ENCODE measurements around the gene FARS2. TPM values are rescaled to one million over a fixed set of nuclear protein-coding genes. Genes with fewer than 3 reads are reported as not detected.

FARS2 gene
- total and polyA plus RNA-seq, 2 donors (not counting 1 experiment from before 2014, with no cell fraction given), result 33.0 to 35.5 TPM

- ChIA-PET CTCF (no interaction called here), POLR2A (interaction anchor here (0.7 kb wide), 1 partner anchor 278 kb away, joined by 3 read pairs; no protein-coding TSS in a partner anchor)
- WGBS (ENCODE audit: insufficient coverage), result 93% methylated on average over 2 of the region's 4 CpGs
- DNase-seq (no peak), ATAC-seq (ENCODE audit: low read depth) (no peak)
- H3K27me3 ChIP-seq (replicated peaks in 1 of 4; ENCODE audit: control extremely low read depth in 1 of 4, control insufficient read depth in 3 of 4, insufficient read depth in 4 of 4, low read length in 3 of 4), result no peaks in the 10 kb centered on the region
- no peak overlapping the region for H3K4me3 ChIP-seq (ENCODE audit: control extremely low read depth in 1 of 5, extremely low read depth in 1 of 5, insufficient read depth in 1 of 5, low read depth in 2 of 5, low read length in 4 of 5)
- H2AFZ ChIP-seq (ENCODE audit: insufficient read depth, low read depth, low read length, poor library complexity, severe bottlenecking), result no peak overlapping the region
- intact Hi-C loops (cut with micrococcal nuclease), result no loop called here
- H3K9ac ChIP-seq (ENCODE audit: low read length), result no peak overlapping the region
- peaks cover 10% of the 10 kb centered on the region in 2 donors for H3K4me1 ChIP-seq (ENCODE audit: control insufficient read depth in 2 of 2, insufficient read depth in 2 of 2, low read length in 2 of 2)
- Mint-ChIP-seq H3K27me3 (no peaks in the 10 kb centered on the region), H3K4me3 (no peak overlapping the region), H3K9me3 (ENCODE audit: insufficient read depth) (peaks cover 10% of the 10 kb centered on the region), H3K4me1 (peaks cover 18% of the 10 kb centered on the region), H3K27ac (no peak overlapping the region)
- H3K79me2 ChIP-seq (ENCODE audit: control insufficient read depth, insufficient read depth, low read length), result no peaks in the 10 kb centered on the region
- no peak overlapping the region for H3K4me2 ChIP-seq (replicated peaks; ENCODE audit: low read depth, low read length, poor library complexity, severe bottlenecking)
- no peaks in the 10 kb centered on the region for H4K20me1 ChIP-seq (ENCODE audit: control insufficient read depth, insufficient read depth, low read length, poor library complexity, severe bottlenecking)
- TF ChIP-seq EZH2 (IDR thresholded peaks at IDR 0.05; ENCODE audit: borderline replicate concordance, insufficient read depth, low read depth, low read length, poor library complexity, severe bottlenecking) (no peak), CTCF (IDR thresholded peaks at IDR 0.05) (no peak)
- H3K9me3 ChIP-seq (ENCODE audit: control extremely low read depth in 1 of 3, control insufficient read depth in 2 of 3, insufficient read depth in 1 of 3, low read length in 2 of 3), result peaks cover 0 to 18% (median 14%) of the 10 kb centered on the region in 3 donors
- H3K27ac ChIP-seq (ENCODE audit: low read length in 2 of 2), result no peak overlapping the region
- H3K36me3 ChIP-seq (replicated peaks in 1 of 2; ENCODE audit: control extremely low read depth in 1 of 2, control insufficient read depth in 1 of 2, extremely low read depth in 1 of 2, insufficient read depth in 2 of 2, low read length in 1 of 2), result peaks cover 0 to 5% of the 10 kb centered on the region in 2 experiments
These were observed 383.3 kb downstream of the FARS2 start for GRCh38 chr6:5644523-5645185.
